ENCODE data around the gene PTGFRN.
"Not testable (repeated sequence)": the region's sequence is repeated elsewhere in the genome, so short reads cannot be mapped to it uniquely, and the experiment has no call there.

PTGFRN gene

GRCh38 chr1:116918714-116919357 is 9.1 kb downstream of the PTGFRN start:
- no peak for DNase-seq

GRCh38 chr1:116919802-116920201 is 10.1 kb downstream of the PTGFRN start:
- no peak for DNase-seq

DNA sequence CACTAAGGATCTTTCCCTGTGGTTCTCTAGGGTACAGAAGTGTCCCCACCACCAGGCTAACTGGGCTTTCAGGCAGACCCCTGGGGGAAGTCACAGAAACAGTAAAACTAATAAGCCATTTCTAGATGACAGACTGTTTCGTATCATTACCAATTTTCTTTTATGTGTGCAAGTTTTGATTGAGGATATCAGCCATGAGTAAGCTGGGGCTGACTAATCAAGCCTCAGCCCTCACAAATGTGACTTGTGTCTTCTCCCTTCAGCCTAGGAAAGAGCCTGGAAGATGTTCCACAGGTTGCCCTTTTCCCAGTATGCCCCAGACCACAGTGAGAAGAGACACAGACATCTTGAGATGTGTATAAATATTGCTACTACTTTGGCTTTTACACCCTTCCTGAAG is 10.5 kb downstream of the PTGFRN start:
- DNase-seq: no peak

- no peak for DNase-seq
Observed at GRCh38 chr1:116921301-116921885, 11.7 kb downstream of the PTGFRN start.

DNA sequence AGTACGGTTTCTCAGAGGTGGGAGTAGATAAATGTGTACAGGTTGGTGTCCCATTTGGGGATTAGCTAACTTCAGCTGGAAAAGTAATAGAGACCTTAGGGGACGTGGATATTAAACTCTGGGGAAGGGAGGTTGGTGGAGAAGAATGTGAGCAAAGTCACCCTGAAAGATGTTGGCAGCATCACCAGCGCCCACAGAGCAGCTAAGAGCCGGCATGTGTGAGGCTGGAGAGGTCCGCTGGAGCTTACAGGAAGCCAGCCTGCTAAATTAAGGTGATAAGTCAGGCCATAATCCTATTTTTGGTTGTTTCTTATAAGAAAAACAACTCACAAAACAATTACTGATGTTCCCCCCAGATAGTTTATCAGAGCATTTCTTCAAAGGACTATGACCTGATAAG is 12.2 kb downstream of the PTGFRN start:
- DNase-seq: no peak

DNA sequence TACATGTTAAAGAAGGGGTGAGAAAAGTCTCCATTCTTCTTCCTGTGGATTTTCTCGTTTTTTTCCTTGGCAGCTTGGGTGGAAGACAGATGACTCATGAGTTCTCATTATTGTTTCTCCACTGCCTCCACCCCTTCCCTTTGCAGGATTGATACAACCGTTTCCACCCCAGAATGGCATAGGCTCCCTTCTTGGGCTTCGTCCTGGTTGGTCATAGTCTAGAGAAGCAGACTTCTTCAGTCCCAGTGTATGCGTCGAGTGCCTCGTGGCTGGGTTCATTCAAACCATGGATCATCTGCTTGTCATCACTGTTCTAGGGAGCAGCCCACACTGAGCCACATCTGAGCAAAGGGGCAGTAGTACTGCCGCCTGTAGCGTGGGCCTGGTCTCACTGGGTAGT is 13.7 kb downstream of the PTGFRN start:
- no peak for DNase-seq

DNA sequence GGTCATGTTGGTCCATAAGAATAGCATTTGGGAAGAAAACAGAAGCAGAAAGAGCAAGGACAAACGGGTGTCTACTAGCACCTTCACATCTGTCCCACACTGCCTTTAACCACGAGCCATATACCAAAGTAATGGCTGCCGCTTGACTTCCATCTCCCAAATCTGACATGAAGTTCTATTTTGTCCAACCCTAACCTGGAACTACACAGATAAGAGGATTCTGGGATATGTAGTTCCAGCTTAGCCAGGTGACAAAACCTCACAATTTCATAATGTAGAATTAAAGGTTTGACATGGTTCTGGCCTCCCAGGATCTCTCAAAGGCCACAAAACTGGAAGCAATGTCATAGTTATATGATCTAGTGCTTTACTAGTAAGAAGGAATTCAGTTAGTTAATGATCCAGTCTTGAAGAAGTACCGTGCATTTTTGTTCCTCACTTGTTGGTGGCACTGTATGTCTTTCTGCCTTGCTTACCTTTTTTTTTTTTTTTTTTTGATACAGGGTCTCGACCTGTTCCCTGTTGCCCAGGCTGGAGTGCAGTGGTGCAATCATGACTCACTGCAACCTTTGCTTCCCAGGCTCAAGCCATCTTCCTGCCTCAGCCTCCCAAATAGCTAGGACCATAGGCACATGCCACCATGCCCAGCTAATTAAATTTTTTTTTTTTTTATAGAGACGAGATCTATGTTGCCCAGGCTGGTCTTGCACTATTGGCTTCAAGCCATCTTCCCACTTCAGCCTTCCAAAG is 17.5 kb downstream of the PTGFRN start:
- DNase-seq: no peak

GRCh38 chr1:116929961-116930592 is 20.4 kb downstream of the PTGFRN start:
- no peak for DNase-seq

DNA sequence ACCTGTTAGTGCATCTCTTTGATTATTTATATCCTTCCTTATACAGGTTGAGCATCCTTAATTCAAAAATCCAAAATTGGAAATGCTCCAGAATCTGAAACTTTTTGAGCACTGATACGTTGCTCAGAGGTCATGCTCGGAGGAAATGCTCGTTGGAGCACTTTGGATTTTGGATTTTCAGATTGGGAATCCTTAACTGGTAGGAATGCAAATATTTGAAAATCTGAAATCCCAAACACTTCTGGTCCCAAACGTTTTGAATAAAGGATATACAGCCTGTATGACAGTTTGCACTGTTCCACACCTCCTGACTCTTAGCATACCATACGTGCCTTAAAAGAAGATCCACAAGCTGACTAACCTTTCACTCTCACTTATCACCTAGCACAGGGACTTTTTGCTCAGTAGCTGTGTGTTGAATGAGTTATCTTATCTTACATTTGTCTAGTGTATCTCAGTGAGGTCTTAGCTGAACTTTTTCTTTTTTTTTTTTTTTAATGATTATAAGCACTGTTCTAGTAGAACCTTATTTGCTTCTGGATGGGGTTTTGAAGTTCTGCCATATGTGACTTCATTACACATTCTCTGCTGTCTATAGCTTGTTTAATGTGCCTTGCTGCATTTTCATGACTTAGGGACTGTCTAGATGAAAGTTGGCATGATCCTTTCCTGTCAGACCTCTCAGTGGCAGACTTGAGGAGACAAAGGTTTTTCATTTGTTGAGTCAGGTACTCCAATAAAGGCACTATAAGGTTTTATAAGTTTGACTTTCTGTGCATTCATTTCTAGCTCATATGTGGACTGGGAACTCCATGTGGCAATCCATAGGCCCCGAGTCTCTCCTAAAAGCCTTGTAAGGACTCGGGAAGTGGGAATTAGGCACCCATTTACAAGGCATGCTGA is 21.6 kb downstream of the PTGFRN start:
- no peak for DNase-seq

DNA sequence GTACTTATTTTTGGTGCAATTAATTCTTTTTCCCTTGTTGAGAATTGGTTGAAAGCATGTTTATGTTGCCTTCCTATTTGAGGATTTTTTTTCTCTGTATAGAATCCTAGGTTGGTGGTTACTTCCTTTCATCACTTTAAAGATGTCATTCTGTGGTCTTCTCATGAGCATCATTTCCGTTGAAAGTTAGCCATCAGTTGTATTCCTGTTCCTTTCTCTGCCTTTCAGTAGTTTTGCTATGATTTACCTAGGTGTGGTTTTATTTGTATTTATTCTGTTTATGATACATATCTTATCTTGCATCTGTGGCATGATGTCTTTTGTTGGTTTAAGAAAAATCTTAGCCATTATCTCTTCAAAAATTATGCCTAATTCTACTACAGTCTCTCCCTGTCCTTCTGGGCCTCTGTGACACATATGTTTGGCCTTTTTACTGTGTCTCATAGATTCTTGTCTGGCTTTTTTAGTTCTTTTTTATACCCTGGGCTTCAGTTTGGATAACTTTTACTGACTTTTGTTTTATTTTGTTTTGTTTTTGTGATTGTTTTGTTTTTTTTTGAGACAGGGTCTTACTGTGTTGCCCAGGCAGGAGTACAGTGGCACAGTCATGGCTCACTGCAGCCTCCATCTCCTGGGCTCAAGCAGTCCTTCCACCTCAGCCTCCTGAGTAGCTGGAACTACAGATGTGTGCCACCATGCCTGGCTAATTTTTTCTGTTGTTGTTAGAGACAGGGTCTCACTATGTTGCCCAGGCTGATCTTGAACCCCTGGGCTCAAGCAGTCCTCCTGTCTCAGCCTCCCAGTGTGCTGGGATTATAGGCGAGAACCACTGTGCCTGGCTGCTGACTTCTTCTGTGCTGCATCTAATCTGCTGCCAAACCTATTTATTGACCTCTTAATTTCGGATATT is 24.1 kb downstream of the PTGFRN start:
- DNase-seq: no peak

- no peak for DNase-seq
Observed at GRCh38 chr1:116934586-116935207, 25.0 kb downstream of the PTGFRN start.

GRCh38 chr1:116938216-116938615 is 28.5 kb downstream of the PTGFRN start:
- DNase-seq: no peak

GRCh38 chr1:116939780-116940543 is 30.2 kb downstream of the PTGFRN start:
- DNase-seq: not testable (repeated sequence)

- no peak for DNase-seq
Observed at GRCh38 chr1:116940814-116941599, 31.3 kb downstream of the PTGFRN start.

GRCh38 chr1:116941670-116942069 is 32.0 kb downstream of the PTGFRN start:
- no peak for DNase-seq

- DNase-seq: no peak
Observed at GRCh38 chr1:116942344-116942743, 32.6 kb downstream of the PTGFRN start.

- no peak for DNase-seq
Observed at GRCh38 chr1:116943438-116943837, 33.7 kb downstream of the PTGFRN start.

GRCh38 chr1:116944613-116945012 is 34.9 kb downstream of the PTGFRN start:
- DNase-seq: no peak

DNA sequence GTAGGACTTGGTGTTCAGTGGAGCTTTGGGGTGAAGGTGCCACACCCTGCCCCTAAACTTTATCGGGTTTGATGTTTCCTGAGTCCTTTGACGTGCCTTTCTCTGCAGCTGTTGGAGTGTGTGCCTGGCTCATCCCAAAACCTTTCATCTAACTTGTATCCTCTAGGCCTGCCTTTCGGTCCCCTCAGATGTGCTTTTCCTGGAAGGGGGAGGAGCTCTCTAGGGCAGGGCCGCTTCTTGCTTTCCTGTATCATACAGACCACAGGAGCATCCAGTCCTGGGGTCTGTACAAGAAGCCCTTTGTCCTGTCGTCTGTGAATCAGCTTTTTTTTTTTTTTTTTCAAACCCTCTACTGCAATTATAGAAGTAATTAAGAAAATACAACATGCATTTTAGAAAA is 35.7 kb downstream of the PTGFRN start:
- DNase-seq: no peak

DNA sequence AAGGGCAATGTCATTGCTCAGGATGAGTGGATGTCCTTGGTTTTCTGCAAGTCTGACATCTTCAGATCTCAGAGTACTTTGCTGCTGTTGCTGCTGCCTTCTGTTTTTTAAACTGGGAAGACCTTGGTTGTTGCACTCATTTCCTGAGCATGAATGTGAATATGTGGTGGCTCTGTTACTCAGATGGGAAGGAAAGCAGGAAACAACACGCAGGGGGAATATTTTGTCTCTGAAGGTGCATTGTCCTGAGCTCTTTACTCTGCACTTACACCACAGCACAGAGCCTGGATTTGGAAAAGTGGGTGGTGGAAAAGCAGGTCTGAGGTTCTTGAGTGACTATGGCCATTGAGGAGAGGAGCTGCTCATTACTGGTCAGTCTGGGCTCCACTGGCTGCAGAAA is 36.3 kb downstream of the PTGFRN start:
- no peak for DNase-seq

Measured in CD4-positive, alpha-beta T cell treated with Interferon gamma for 1 hour (primary cell).